Activated CD8-positive, alpha-beta memory T cell treated with anti-CD3 and anti-CD28 coated beads for 4 hours (primary cell): ENCODE data around the gene NIPAL4.

Experiments used
- DNase-seq, 2 donors: peaks; one replicate each; pipeline ENCODE4 v3.0.0-alpha.2; 2020; ENCODE audit warnings: low read depth in 2 of 2

The NIPAL4 gene

GRCh38 chr5:157516626-157517325, 56.8 kb downstream of the NIPAL4 start:
- no peak for DNase-seq

- DNase-seq = no peak
These were observed 59.0 kb downstream of the NIPAL4 start for GRCh38 chr5:157518963-157519362.

GRCh38 chr5:157519579-157520253, 59.7 kb downstream of the NIPAL4 start:
- no peak for DNase-seq

GRCh38 chr5:157520911-157521703, 61.1 kb downstream of the NIPAL4 start:
- DNase-seq = no peak

GRCh38 chr5:157521704-157522029, 61.7 kb downstream of the NIPAL4 start:
- DNase-seq = no peak

- DNase-seq = no peak
These were observed 64.0 kb downstream of the NIPAL4 start for GRCh38 chr5:157523976-157524375.
